GM13977 (cell line): ENCODE results near the gene TP53BP1.

Experiments
- DNase-seq: peaks from one replicate; pipeline ENCODE4 v3.0.0; 2012; ENCODE audit warnings: low spot score
- in situ Hi-C: fragments of 300-500 bp; cut with MboI; formaldehyde crosslinking; loops from one replicate; pipeline ENCODE4 v1.12.0; 2022; ENCODE audit warnings: low sequenced_read_pairs, low pct_unique_long_range_greater_than_20kb, mixed read lengths, inconsistent platforms; ENCODE audit not compliant: unreplicated experiment
- TF ChIP-seq, protein P1 (sequence below): IDR thresholded peaks from 2 replicates; pipeline ENCODE4 v1.5.1; 2012; ENCODE audit warnings: mild to moderate bottlenecking, control low read depth; ENCODE audit not compliant: insufficient read depth; ENCODE audit errors: extremely low read depth, missing control alignments

The TP53BP1 gene

DNA sequence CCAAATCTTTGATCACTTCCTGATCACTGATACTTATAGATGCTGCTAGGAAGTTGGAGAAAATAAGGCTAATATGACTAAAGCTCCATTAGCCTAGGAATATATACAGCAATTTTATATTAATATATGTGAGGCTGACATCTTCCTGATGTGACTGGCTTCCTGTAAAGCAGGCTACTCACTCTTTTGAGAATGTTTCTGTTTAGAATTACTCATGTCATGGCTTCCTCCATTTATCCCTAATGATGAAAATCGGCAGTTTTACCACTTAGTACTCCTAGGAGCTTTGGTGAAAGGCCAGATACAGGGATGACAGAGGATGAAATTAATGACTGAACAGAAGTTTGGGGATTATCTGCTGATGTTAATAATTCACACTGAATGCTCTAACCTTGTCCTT is 20.6 kb upstream of the TP53BP1 start:
- in situ Hi-C loops = no loop called here
- TF ChIP-seq, protein P1, sequence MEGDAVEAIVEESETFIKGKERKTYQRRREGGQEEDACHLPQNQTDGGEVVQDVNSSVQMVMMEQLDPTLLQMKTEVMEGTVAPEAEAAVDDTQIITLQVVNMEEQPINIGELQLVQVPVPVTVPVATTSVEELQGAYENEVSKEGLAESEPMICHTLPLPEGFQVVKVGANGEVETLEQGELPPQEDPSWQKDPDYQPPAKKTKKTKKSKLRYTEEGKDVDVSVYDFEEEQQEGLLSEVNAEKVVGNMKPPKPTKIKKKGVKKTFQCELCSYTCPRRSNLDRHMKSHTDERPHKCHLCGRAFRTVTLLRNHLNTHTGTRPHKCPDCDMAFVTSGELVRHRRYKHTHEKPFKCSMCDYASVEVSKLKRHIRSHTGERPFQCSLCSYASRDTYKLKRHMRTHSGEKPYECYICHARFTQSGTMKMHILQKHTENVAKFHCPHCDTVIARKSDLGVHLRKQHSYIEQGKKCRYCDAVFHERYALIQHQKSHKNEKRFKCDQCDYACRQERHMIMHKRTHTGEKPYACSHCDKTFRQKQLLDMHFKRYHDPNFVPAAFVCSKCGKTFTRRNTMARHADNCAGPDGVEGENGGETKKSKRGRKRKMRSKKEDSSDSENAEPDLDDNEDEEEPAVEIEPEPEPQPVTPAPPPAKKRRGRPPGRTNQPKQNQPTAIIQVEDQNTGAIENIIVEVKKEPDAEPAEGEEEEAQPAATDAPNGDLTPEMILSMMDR = no peak
- DNase-seq = no peak

DNA sequence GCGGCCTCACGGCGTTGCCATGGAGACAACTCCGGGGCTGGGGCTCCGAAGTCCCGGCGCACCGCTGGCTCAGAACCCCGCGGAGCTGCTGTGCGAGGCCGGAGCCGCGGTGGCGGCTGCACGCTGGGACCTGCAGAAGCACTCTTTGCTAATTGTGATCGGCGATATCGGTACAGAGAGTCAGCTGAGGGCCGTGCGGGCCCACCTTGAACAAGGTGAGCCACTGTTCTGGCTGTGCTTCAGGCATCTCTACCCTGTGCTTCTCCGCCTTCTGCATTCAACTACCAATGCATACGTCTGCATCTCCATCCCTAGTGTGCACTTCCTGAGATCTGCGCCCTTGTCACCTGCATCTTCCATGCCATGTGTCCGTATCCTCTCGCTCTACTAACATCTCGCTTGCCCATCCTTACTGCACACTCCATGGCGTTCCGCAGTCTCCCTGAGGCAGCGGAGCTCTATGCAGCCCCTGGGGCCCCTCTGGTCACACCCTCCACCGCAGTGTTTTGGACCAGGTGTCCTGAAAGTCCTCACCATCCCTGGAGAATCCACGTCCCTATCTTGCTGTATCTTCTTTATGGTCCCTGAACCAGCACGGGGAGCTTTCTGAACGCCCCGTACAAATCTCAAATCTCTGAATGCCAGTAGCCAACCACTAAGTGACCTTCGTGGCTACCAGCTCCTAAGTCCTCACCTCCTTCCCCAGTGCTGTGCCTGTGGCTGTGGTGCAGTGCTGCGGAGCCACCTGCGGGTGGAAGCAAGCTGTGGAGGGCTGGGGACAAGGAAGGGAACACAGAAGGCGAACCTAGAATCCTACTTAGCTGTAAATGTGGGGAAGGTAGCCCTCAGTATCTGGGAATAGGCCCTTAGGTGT is 18.3 kb upstream of the TP53BP1 start:
- TF ChIP-seq, protein P1 = peak; percentile 16
- in situ Hi-C loops = no loop called here
- DNase-seq = no peak

DNA sequence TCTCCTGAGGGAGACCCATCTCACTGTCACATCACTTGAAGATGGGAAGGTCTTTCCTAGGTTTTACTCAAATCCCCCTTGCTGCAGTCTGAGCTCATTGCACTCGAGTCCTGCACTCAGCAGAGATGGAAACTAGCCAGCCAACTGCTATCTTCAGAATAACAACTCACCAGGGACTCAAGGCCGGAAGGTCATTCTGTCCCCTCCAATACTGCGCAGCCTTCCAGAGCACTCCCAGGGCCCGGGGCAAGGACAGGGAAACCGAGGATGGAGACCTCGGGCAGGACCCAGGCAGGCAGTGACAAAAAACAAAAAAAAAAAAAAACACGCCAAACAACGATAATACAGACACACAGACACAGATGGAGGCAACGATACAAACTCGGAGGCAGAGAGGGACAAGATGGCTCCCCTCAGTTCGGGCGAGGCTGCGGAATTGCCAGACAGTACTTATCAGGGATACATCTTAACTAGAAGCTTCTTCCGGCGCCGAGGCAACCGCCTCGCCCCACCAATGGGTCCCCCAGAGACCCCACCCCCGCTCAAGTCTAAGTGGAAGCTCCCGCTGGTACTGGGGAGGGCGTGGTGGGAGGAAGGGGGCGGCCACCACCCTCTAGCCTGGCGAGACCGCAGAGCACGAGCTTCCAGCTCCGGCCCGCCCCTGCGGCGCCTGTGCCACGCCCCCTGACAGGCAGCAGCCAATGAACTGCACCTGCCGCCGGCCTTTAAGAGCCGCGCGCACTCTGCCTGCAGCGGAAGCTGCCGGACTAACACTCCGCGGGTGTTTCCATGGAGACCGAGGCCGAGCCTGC is 17.4 kb upstream of the TP53BP1 start:
- in situ Hi-C loops = no loop called here
- TF ChIP-seq, protein P1 = no peak
- peak; percentile 97 for DNase-seq

DNA sequence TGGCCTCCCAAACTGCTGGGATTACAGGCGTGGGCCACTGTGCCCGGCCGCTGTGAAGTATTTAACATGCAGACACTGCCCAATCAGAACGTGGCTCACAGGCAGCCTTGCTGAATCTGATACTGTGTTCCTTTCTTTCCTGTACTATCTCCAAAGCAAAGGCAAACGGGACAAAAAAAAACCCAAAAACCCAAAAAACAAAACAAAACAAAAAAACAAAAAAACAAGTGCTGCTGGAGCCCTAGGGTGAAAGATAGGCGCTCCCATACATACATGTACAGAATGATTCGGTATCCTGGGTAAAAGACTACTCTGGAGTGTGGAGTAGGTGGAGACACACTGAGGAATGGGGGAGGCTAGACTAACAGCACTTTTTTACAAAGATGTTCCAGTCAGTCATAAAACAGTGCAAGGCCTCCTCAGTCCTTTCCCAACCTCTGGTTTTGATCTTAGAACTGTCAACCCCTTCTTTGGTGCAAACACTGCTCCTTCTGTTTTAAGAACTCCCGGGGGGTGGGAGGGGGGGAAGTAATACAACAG is 16.8 kb upstream of the TP53BP1 start:
- TF ChIP-seq, protein P1 = no peak
- in situ Hi-C loops = no loop called here
- peak; percentile 5 for DNase-seq

DNA sequence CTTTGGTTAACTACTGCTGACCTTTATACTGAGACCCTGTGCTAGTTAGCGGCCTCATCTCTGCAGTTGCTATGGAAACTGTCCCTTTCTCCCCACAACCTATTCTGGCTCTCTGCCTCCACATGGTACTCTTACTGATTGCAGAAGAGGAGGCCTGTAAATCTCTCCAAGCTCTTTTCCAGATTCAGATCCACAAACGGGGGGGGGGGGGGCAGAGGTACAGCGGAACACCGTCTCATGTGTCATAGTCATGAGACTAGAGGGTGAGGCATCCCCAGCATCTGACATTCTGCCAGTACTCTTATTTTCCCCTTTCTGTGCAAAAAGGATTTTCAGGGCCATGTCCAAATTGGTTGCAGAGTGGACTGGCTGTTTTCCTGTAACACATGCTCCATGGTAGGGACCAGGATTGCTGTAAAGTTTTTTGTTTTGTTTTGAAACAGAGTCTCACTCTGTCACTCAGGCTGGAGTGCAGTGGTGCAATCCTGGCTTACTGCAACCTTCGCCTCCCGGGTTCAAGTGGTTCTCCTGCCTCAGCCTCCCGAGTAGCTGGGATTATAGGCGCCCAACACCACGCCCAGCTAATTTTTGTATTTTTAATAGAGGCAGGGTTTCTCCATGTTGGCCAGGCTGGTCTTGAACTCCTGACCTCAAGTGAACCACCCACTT is 16.2 kb upstream of the TP53BP1 start:
- in situ Hi-C loops = no loop called here
- DNase-seq = no peak
- TF ChIP-seq, protein P1 = no peak

DNA sequence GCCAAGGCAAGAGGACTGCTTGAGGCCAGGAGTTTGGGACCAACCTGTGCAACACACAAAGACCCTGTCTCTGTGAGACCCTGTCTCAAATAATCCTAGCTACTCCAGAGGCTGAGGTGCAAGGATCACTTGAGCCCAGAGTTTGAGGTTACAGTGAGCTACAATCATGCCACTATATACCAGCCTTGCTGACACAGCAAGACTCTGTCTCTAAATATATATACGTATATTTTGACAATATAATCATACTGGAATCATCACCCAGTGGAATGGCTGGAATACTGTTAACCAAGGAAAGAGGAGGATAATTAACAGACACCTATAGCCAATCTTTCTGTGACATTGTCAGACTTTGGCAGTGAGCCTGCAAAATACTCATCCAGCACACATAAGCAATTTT is 15.5 kb upstream of the TP53BP1 start:
- TF ChIP-seq, protein P1 = no peak
- in situ Hi-C loops = no loop called here

More for the DNA sequence above, 15.5 kb upstream of the TP53BP1 start:
- no peak for DNase-seq
